ENCODE measurements around the gene BBS12.

BBS12 gene

GRCh38 chr4:122732329-122733026 is at the start of gene BBS12:
TSS of gene BBS12 (plus strand) at chr4:122732704. CDS start at chr4:122741893, 9,189 bp downstream.
- 0 out of 2 replicates have a peak, but pooled peaks have one; percentile 13 for TF ChIP-seq CTCF (conservative IDR thresholded peaks at IDR 0.05; ENCODE audit: low read depth, low read length)
- Histone ChIP-seq H3K79me2 (ENCODE audit: insufficient read depth, low read depth) (no peaks in the 10 kb centered on the region), H3K36me3 (ENCODE audit: insufficient read depth) (no peaks in the 10 kb centered on the region), H3K9ac (peak within 1 kb of the TSS; percentile 45; the same call in 1 of the 2 replicates), H3K27ac (peak within 1 kb of the TSS; percentile 69), H3K4me2 (peak within 1 kb of the TSS; percentile 98), H2AFZ (ENCODE audit: low read depth) (peak within 1 kb of the TSS; percentile 96), H3K4me1 (ENCODE audit: low read depth, poor library complexity, severe bottlenecking) (peaks cover 21% of the 10 kb centered on the region), H4K20me1 (ENCODE audit: insufficient read depth) (no peaks in the 10 kb centered on the region), H3K27me3 (ENCODE audit: insufficient read depth, low read depth) (no peaks in the 10 kb centered on the region), H3K4me3 (IDR thresholded peaks at IDR 0.05; ENCODE audit: insufficient read depth, low read depth, low read length) (peak within 1 kb of the TSS; percentile 59)

DNA sequence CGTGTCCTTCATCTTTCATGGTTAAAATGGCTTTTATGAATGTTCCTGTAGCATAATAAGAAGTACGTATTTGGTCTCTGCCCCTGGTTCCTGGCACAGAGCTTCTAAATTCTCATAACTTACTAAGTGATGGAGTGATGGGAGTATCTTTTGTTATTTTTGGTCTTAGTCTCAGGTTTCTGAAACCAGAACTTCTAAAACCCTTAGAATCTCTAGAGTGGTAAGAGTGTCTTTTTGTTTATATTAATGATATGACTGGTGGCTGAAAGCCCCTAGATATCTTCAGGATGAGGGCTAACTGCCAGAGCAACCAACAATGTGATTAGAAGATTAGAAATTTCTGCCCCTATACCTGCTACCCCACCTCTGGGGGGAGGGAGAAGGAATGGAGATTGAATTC is 45.8 kb upstream of the BBS12 start:
- Histone ChIP-seq H3K36me3 (ENCODE audit: insufficient read depth) (no peaks in the 10 kb centered on the region), H3K4me1 (ENCODE audit: low read depth, poor library complexity, severe bottlenecking) (peaks cover 56% of the 10 kb centered on the region), H3K4me2 (peak overlapping the region; percentile 73; the same call in 1 of the 2 replicates), H3K4me3 (IDR thresholded peaks at IDR 0.05; ENCODE audit: insufficient read depth, low read depth, low read length) (no peak overlapping the region), H3K27ac (no peak overlapping the region), H3K79me2 (ENCODE audit: insufficient read depth, low read depth) (no peaks in the 10 kb centered on the region), H2AFZ (ENCODE audit: low read depth) (no peak overlapping the region), H4K20me1 (ENCODE audit: insufficient read depth) (no peaks in the 10 kb centered on the region), H3K9ac (no peak overlapping the region), H3K27me3 (ENCODE audit: insufficient read depth, low read depth) (peaks cover 10% of the 10 kb centered on the region)
- TF ChIP-seq CTCF (conservative IDR thresholded peaks at IDR 0.05; ENCODE audit: low read depth, low read length) = no peak

DNA sequence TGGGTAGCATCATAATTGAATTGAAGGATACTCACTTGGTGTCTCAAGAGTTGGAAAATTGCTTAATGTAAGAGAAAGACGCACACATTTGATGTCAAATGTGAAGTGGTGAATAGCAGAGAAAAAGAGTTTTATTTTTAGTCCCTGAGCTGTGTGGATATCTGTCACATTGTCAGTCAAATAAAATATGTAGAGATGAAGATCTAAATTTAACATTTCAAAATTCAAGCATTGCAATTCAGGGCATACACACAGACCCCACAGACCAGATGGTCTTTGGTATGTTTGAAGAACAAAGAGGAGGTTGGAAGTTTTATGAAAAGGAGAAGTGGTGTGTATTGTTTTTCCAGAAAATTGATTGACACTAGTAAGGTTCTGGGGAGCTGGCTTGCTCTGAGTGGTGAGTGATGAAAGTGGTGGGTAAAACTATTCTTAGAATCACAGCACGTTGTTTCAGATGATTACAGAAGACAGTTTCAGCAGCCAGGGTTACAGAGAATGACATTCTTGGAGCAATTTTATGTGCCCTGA is 44.9 kb upstream of the BBS12 start:
- Histone ChIP-seq H3K27me3 (ENCODE audit: insufficient read depth, low read depth) (peaks cover 19% of the 10 kb centered on the region), H3K4me1 (ENCODE audit: low read depth, poor library complexity, severe bottlenecking) (peaks cover 56% of the 10 kb centered on the region), H2AFZ (ENCODE audit: low read depth) (no peak overlapping the region), H4K20me1 (ENCODE audit: insufficient read depth) (no peaks in the 10 kb centered on the region), H3K4me2 (peak overlapping the region; percentile 73), H3K9ac (no peak overlapping the region), H3K79me2 (ENCODE audit: insufficient read depth, low read depth) (no peaks in the 10 kb centered on the region), H3K4me3 (IDR thresholded peaks at IDR 0.05; ENCODE audit: insufficient read depth, low read depth, low read length) (no peak overlapping the region), H3K36me3 (ENCODE audit: insufficient read depth) (no peaks in the 10 kb centered on the region), H3K27ac (0 out of 2 replicates have a peak overlapping the region, but pooled peaks have one; percentile 10)
- TF ChIP-seq CTCF (conservative IDR thresholded peaks at IDR 0.05; ENCODE audit: low read depth, low read length) = no peak

- H3K27me3 ChIP-seq (ENCODE audit: insufficient read depth, low read depth) = peaks cover 23% of the 10 kb centered on the region
- no peaks in the 10 kb centered on the region for H3K36me3 ChIP-seq (ENCODE audit: insufficient read depth)
- peaks cover 56% of the 10 kb centered on the region for H3K4me1 ChIP-seq (ENCODE audit: low read depth, poor library complexity, severe bottlenecking)
- TF ChIP-seq CTCF (conservative IDR thresholded peaks at IDR 0.05; ENCODE audit: low read depth, low read length) = no peak
- H3K4me2 ChIP-seq = peak overlapping the region; percentile 73
- H3K27ac ChIP-seq = no peak overlapping the region
- no peak overlapping the region for H2AFZ ChIP-seq (ENCODE audit: low read depth)
- no peak overlapping the region for H3K4me3 ChIP-seq (IDR thresholded peaks at IDR 0.05; ENCODE audit: insufficient read depth, low read depth, low read length)
- no peaks in the 10 kb centered on the region for H4K20me1 ChIP-seq (ENCODE audit: insufficient read depth)
- H3K79me2 ChIP-seq (ENCODE audit: insufficient read depth, low read depth) = no peaks in the 10 kb centered on the region
- H3K9ac ChIP-seq = no peak overlapping the region
Observed at GRCh38 chr4:122688529-122689140, 43.9 kb upstream of the BBS12 start.

Measured in KMS-11 (cell line).